GM12801 (cell line): ENCODE data around the gene IQGAP2.

Experiments used
- CTCF ChIP-seq: IDR thresholded peaks from one replicate; pipeline ENCODE4 v1.5.1; 2011; ENCODE audit warnings: control low read depth; ENCODE audit not compliant: insufficient read length; ENCODE audit errors: extremely low read depth

IQGAP2 gene

GRCh38 chr5:76607353-76607871 lies 204.3 kb downstream of the IQGAP2 start:
- TF ChIP-seq CTCF = no peak

GRCh38 chr5:76608833-76609232 lies 205.7 kb downstream of the IQGAP2 start:
- no peak for TF ChIP-seq CTCF

- no peak for TF ChIP-seq CTCF
Observed at GRCh38 chr5:76610196-76610595, 207.1 kb downstream of the IQGAP2 start.

GRCh38 chr5:76612942-76613341 lies 209.9 kb downstream of the IQGAP2 start:
- TF ChIP-seq CTCF = no peak

GRCh38 chr5:76615759-76616158 lies 212.7 kb downstream of the IQGAP2 start:
- TF ChIP-seq CTCF = no peak

GRCh38 chr5:76616206-76616605 lies 213.1 kb downstream of the IQGAP2 start:
- no peak for TF ChIP-seq CTCF

DNA sequence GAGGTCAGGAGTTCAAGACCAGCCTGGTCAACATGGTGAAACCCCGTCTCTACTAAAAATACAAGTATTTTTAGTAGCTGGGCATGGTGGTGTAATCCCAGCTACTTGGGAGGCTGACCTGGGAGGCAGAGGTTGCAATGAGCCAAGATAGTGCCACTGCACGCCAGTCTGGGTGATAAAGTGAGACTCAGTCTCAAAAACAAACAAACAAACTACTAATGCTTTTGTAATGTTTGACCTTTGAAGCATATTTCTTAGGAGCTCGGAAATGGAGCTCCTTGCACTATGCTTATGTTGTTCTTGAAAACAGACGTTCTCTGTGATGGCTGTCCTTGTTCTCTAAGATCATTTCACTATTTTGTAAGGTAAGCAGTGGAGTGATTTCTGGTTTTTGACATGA lies 214.1 kb downstream of the IQGAP2 start:
- no peak for TF ChIP-seq CTCF

DNA sequence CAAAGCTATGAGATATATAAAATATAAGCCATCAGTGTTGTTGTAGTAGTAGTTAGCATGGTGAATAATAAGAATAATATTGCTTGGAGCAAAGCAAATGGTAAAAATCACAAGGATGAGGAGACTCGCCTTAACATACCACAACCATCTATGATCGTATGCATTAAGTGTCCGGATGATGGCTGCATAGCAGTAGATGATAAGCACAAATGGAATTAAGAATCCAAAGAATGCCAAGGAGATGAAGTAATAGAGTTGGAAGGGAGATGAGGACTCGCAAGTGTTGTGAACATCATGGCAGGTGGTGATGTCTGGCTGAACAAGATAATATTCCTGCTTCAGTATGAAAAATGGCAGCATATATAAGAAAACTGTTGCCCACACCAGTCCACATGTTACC lies 214.6 kb downstream of the IQGAP2 start:
- TF ChIP-seq CTCF = no peak
